HG03039 (cell line): ENCODE measurements around the gene RSBN1.

Experiments
- ATAC-seq: cut with Tn5 transposase; IDR thresholded peaks from one replicate; pipeline ENCODE4 v1.9.1; 2021; ENCODE audit warnings: mild to moderate bottlenecking, moderate library complexity; ENCODE audit not compliant: unreplicated experiment

Gene RSBN1

DNA sequence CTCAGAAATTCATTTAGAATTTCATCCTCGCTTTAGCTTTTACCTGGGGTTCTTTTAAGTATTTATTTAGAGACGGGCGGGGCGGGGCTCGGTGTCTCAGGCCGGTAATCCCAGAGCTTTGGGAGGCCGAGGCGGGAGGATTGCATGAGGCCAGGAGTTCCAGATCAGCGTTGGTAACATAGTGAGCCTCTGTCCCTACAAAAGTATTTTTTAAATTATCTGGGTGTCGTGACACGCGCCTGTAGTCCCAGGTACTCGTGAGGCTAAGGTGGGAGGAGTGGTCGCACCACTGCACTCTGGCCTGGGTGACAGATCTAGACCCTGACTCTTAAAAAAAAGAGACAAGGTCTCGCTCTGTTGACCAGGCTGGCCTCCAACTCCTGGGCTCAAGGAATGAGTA, 942 bp upstream of the RSBN1 start:
- no peak for ATAC-seq

DNA sequence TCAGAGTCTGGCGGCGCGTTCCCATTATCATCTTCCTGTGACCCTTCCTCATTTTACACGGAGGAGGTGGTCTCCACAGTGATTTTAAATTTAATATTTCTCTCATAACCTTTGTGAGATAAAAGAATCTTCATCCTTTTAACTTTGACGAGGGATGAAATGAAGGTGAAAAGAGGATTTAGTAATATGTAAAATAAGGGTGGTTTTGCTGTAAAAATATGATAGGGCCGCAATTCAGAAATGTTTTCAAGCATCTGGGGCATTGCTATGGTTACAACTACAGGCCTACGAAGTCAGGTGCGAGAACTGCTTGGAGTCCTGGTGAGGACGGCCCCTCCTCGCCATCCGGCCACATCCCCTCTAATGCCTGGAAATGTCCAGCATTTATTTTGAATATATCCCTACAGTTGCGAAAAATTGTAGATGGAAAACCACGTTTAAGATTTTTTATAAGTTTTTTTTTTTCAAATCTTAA, 422 bp upstream of the RSBN1 start:
- no peak for ATAC-seq

DNA sequence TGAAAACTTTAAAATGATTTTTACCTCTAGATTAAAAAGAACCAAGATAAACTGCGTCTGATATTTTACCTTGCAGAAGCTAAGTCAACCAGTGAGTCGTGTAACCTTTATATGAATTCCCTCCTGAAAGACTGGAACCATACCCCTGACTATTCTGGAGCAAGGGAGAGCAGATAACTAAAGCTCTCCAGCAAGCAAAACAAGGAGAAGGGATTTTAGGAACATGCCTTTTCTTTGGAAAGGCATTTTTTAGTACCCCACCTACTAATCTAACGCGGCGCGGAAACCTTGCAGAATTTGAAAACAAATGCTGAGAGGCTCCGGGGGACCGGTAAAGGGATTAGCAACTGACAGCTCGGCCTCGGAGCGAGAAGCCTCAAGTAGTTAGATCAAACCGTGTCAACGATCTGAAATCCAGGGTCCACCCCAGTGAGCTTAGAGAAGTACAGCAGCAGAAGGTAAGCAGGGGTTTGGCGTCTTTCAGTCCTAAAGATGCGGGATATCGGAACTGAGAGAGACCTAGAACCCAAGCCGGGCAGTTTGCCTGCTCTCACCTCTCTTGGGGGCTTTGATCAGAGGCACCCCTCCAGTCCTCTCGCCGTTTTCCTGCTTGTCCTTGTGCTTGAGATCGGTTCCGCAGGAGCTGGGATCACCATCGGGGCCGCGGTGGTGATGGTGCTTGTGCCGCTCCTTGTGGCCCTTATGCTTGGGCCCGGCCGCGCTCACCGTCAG, 954 bp downstream of the RSBN1 start:
- ATAC-seq: peak; percentile 16

DNA sequence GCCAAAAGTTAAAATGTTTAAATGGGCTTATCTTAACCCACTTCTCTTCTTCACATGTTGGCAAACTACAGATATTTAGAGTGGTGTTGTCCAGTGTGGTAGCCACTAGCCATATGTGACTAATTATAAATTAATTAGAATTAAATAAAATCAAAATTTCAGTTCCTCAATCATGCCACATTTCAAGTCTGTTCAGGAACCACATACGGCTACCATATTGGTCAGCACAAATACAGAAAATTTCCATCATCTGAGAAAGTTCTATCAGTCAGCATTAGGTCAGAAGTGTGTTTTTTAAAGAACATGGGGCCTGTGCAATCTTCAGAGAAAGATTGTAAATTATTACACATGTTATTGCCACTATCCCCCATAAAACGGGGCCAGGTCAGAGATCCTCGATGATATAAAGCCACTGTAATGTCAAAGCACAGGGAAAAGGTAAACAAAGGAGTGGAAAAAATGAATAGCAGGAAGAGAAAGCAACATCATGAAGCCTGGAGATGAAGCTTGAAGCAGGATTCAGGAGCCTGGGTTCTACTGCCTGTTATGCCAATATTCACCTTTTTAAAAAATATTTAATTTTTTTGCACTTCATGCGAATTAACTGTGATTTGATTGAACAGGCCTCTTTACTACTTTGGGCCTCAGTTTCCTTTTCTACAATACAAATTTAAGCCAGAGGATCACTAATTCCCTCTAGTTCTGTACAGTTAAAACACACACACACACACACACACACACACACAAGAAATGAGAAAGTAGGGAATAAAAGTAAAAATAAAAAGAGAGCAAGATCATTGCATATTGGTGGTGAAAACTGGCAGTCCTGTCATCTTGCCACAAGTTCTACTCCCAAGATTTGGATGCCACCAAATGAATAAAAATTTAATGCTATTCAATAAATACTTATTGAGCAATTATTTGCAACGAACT, 2.3 kb downstream of the RSBN1 start:
- no peak for ATAC-seq

DNA sequence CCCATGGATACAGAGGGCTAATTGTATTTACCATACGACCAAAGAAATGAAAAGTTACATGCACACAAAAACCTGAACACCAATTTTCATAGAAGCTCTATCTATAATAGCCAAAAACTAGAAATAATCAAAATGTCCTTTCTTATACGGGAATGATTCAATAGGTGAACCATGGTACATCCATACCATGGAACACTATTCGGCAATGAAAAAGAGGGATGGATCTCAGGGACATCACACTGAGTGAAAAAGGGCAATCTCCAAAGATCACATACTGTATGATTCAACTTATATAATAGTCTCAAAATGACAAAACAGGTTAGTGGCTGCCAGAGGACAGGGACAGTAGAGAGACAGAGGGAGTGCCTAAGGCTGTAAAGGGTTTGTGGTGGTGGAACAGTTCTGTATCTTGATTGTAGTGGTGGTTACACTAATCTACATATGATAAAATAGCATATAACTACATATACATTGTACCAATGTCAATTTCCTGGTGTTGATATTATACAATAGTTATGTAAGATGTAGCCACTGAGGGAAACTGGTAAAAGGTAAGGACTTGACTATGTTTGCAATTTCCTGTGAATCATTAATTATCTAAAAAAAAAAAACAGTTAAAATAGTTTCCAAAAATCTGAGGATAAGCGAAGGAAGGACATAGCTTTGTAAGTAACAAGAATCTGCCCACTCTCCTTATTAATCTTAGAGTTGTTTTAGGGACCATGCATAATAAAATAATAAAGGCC, 3.7 kb downstream of the RSBN1 start:
- no peak for ATAC-seq

DNA sequence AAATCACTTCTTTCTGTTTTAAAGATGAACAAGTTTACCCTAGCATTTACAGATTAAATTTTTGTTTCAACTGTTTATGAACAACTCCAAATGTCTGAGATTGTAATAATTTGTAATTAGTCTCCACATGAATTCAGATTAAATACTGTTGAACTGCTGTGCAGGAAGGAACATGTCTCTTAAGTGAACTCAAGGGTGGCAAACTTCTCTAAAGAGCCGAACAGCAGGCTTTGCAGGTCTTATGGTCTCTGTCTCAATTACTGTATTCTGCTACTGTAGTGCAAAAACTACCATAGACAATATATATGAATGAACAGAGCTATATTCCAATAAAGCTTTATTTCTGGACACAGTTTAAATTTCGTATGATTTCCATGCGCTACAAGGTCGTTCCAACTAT, 6.6 kb downstream of the RSBN1 start:
- no peak for ATAC-seq

DNA sequence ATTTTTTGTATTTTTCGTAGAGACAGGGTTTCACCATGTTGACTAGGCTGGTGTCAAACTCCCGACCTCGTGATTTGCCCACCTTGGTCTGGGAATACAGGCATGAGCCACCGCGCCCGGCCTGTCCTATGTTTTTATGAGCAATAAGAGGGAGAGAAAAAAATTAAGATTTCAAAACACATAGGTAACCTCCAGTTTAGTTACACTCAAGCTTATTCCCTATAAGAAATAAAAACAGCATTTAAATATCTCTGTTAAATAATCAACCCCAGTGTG, 7.1 kb downstream of the RSBN1 start:
- no peak for ATAC-seq

DNA sequence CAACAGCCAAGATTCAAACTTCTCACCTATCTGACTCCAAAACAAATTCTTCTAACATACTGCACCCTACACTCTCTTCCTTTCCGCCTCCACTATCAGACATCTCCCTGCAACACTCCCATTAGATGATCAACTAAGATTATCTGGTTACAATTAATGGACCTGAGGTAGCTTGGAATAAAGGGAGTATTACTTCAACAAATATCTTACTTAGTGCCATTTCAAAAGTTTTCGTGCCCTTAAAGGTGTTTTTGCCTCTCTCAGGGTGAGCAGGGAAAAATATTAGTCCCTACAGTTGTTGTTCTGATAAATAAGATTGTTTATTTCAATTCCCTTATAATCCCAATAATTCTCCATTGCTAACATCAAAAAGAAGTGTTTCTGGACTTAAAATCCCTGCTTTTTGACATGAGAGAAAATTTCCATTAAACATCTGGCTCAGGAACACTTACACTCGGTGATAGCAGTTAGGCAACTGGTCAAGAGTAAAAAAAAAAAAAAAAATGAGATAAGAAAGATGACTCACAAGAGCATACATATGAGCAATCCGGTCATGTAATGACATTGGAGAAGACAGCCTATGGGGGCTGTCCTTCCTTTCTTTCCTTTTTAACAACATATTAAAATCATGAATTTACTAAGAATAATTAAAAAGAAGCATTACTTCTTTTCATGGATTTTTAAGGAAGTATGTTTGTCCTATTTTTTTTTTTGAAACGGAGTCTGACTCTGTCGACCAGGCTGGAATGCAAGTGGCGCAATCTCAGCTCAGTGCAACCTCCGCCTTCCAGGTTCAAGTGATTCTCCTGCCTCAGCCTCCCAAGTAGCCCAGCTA, 7.6 kb downstream of the RSBN1 start:
- no peak for ATAC-seq

DNA sequence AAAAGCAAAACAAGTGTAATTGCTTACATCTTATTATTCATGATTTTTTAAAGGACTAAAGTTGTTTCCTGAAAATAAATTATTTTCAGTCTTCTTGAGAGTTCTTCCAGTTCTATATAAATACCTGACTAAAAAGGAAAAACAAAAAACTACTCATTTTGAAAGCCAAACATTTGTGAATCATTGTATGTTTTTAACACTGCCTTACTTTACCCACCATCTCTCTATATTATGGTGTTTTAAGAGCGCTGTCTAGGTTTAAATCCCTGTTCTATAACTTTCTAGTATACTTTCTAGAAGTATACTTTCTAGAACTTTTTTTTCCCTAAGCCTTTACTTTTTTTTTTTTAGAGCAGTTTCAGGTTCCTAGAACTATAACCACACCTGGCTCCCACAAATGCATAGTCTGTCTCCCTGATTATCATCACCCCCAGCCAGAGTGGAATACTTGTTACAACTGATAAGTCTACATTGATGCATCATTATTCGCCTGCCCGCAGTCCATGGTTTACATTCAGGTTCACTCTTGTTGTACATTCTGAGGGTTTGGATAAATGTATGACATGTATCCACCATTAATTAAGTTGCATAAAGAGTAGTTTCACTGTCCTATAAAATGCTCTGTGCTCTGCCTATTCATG, 9.8 kb downstream of the RSBN1 start:
- no peak for ATAC-seq

DNA sequence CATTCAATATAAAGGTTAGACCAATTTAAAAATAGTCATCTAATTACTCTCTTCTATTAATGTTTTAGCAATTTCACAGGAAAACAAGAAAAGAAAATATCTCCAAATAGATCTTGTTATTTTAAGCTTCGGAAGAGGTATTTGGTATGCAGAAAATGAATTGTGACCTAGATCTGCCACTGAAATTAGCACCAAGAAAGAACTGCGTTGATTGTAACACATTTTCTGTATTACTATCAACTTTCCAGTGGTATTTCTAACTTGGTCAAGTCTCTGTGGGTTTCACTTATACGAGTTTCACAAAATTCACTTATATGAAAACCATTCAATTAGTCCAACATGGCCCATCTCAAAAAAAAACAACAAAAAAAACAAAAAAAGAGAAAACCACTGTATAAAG, 11.8 kb downstream of the RSBN1 start:
- no peak for ATAC-seq

DNA sequence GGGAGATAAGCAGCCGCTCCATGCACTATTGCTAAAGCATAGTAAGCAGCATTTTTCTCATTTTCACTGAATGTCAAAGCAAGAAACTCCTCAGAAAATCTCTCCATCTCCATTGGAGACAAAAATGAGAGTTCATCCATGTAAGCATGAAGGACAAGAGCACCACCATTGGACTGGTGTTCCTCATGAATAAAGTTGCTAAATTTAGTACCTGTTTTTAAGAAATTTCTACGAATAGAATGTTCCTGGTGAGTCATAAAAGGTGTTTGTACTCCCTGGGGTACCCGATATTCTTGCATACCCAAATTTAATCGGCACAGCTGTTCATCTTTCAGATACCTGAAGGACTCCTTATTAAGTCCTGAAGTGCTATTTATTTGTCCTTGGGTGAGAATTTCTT, 14.8 kb downstream of the RSBN1 start:
- ATAC-seq: no peak

DNA sequence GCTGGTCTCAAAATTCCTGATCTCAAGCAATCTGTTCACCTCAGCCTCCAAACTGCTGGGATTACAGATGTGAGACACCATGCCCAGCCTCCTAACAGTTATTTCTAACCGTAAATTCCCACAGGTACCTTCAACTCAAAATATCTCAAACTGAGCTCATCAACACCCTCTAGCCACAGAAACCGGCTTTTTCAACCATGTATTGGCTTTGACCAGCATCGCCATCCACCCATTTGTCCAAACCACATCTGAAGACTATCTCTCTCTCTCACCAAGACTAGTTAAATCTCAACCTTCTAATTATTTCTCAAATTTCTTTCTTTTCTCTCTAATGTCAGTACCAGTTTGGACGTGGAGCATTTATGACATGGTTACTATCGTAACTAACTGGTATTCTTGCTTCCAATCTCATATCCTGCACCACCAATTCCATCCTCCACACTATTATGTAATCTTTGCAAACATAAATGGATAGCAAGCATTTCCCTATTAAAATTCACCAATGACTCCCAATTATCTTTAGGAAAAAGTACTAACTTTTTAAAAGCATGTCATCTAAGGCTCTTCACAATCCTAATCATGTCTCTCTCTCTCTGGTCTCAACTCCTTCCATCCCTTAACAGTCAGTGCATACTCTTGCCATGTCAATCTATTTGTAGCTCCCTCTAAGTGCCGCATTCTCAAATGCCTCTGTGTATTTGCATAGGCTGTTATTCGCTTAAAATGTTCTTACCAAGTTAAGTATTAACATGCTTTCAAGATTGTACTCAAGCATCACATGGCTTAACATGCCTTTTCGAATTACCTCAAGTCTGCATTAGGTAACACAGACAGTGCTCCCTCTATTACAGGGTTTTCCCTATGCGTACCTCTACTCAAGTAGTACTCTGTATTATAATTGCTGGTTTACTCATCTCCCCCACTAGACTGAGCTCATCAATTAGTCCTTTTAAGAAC, 18.1 kb downstream of the RSBN1 start:
- ATAC-seq: no peak

DNA sequence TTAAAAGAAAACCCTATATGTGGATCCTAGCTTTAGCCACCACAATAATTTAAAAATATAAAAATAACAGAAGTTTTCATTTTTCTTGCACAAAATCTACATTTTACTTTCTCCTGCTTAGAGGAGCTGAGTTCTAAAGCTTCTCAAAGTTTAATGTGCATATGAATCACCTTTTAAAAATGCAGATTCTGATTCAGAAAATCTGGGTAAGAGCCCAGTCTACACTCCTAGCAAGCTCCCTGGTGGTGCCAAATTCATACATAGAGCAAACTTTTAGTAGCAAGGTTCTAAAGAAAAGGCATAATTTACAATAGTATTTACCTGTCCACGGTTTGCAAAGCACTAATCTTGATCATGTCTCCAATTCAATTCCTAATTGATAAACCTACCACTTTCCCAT, 19.3 kb downstream of the RSBN1 start:
- no peak for ATAC-seq

DNA sequence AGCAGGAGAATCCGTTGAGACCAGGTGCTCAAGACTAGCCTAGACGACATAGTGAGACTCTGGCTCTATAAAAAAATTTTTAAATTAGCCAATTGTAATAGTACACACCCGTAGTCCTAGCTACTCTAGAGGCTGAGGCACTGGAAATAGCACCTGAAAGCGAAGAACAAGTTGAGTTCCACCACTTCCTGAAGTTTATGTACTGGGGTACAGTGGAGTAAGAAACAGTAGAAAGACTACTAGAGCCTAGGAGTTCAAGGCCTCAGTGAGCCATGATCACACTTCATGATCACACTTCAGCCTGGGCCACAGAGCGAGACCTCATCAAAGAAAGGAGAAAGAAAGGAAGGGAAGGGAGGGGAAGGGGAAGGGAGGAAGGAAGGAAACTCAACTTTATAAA, 19.8 kb downstream of the RSBN1 start:
- no peak for ATAC-seq

DNA sequence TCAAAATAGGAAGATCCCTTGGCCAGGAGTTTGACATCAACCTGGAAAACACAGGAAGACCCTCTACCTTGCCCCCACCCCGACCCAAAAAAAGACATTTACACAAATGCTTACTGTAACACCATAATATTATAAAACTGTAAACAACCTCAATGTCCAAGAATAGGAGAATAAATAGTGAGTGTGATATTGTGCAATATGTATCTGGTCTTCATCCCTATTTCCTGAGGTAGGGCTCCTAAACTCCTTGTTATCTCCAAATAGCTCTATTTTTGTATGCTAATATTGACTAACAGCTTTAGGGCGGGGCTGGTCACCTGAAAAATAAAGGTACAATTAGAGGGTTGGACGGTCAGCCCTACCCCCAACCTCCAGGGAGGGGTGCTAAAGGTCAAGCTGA, 23.5 kb downstream of the RSBN1 start:
- no peak for ATAC-seq

DNA sequence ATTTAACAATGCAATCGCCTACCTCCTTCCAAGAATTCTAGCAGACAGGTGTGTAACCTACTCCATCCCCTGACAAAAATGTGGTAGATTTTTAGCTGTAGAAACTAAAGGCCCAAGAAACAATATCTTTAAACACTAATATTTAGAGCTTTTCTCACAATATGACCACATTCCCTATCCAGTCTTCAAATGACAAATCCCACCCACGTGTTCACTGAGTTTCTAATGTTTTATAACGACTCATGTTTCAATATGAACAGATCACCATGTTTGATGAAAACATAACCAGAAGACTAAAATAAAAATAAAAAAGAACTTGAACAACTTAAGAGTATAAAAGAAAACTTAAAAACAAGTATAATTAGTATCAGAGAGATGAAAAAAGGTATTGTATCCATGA, 24.6 kb downstream of the RSBN1 start:
- no peak for ATAC-seq

DNA sequence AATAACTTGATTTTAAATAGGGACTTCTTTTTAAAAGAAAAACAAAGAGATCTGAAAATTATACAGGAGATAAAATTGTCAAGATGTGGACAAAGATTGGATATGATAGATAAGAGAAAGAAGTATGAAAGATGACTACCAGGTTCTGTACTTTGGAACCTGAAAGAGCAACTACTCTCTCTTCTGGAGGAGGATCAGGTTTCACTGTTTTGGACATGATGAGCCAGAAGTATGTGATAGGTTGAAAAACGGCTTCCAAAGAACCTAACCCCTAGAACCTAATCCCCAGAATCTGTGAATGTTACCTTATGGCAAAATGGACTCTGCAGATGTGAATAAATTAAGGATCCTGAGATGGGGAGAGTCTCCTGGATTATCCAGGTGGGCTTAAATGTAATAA, 26.2 kb downstream of the RSBN1 start:
- ATAC-seq: no peak

DNA sequence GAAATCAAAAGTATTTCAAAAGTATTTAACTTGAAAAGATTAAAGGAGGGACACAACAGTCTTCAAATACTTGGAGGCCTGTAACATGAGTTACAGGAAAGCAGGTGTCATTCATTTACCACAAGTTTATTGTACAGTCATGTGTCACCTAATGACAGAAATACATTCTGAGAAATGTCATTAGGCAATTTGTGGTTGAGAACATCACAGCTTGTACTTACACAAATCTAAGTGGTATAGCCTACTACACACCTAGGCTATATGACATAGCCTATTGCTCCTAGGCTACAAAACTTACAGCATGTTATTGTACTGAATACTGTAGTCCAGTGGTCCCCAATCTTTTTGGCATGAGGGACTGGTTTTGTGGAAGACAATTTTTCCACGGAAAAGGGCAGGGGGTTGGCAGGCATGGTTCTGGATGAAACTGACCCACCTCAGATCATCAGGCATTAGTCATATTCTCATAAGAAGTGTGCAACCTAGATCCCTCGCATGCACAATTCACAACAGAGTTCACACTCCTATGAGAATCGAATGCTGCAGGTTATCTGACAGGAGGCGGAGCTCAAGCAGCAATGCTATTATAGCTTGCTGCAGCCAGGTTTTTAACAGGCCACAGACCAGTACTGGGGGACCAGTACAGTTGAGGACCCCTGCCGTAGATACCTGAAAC, 28.0 kb downstream of the RSBN1 start:
- ATAC-seq: no peak
